GM19397 (cell line): ENCODE measurements around the gene RGL3.
"Not testable (repeated sequence)": the region's sequence is repeated elsewhere in the genome, so short reads cannot be mapped to it uniquely, and the experiment has no call there.

Source experiments
- ATAC-seq: cut with Tn5 transposase; IDR thresholded peaks from one replicate; pipeline ENCODE4 v1.9.1; 2021; ENCODE audit warnings: mild to moderate bottlenecking, moderate library complexity; ENCODE audit not compliant: unreplicated experiment

The RGL3 gene

DNA sequence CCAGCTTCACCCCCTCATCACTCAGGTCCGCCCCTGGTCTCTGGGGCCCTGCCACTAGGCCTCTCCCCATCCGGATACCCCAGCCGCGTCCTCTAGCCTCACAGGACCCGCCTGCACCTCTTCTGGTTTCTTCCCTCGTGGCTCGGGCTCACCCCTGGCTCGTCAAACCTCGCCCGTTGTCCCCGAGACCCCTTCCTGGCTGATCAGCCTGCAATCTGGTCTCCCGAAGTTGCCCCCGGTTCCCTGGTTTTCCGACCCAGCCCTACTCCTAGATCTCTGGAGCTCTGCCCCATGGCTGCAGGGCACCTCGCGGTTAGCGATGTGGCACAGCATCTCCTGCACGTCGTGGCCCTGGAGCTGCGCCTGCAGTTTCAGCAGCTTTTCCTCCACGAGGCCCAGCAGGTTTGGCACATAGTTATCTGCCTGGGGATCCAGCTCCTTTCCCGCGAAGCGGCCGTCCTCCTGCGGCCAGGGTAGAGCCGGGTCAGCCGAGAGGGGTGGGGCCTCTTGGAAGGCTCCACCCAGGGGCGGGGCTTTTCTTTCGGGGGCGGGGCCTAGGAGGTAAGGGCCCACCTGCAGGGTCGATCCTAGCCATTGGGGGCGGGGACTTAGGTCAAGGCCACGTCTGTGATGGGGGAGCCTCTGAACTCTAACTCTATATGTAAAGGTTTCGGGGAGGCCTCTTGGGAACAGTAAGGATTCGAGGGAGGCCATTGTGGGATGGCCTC lies 2.4 kb upstream of the RGL3 start:
- ATAC-seq: peak; percentile 27

DNA sequence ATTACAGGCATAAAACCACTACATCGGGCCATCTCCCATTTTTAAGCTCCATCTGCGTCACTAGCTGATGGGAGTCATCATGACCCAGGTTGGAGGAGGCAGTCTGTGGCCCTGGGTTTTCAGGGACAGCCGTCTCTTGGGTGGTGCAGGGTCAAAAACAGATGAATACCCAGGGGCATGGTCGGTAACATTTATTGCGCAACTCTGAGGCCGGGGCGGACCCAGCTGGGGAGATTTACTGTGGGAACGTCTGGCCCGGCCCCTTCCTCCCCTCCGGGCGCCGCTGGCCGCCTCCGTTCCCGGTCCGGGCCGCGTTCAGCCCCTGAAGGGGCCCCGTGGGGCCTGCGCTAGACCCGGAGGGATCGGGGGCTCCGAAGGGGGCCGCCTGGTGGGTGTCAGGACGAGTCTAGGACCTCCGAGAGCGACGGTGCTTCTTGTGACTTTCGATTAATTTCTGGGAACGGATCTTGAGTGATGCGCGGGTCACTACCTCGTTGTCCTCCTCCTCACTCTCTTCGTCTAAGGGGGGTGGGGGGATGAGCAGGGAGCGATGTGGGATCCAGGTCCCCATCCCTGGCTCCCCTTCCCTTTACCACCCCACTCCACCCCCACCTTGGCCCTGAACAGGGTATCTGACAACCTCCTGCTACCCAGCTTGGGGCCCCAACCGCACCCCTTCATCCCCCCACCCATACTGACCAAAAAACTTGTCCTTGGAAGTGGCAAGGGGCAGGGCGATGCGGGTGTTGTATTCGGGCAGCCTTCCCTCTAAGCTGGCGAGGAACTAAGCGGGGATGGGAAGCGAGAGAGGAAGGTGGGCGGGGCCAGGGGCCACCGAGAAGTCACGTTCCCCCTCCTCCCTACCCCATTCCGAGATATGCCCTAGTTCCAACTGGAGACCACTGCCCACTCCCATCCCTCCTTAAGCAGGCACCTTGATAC lies 1.6 kb upstream of the RGL3 start:
- no peak for ATAC-seq

- no peak for ATAC-seq
Measured at GRCh38 chr19:11418094-11418548, 993 bp downstream of the RGL3 start.

DNA sequence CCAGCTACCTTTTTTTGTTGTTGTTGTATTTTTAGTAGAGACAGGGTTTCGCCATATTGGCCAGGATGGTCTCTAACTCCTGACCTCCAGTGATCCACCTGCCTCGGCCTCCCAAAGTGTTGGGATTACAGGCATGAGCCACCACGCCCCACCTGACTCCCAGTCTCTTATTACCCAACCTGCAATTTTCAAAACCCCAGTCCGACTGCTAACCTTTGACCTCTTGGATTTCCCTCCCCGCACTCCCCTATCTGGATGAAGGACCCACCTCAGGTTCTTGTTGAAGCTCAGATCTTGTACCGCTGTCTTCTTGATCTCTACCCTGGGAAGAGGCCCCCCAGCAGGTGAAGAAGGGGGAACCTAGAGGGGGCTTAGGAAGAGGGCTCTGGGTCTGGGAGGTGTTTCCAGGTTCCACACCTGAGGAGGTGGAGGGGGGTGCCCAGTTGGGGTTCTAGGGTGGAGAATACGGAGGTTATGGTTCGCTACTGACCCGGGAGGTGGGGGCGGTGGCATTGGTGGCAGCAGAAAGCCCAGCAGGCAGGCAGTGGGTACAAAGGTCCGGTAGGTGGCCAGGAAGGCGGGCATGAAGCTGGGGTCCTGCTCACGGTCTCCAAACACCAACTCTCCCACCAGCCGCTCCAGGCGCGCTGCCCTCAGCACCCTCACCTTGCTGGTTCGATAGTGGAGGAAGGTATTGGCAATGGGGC lies 2.6 kb downstream of the RGL3 start:
- ATAC-seq: no peak

DNA sequence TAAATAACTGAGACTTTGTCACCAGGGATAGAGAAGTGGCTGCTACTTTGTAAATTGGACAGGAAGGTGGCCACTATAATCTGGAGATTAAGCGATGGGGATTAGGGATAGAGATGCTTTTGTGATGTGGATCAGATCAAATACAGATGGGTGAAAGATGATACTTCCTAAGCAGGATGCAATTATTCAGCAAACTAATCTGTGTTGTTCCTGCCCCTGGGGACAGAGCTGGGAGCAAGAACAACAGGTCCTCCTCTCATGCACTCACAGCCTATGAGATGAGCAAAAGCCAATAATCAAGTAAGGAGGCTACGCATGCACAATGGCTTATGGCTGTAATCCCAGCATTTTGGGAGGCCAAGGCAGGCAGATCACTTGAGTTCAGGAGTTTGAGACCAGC lies 4.6 kb downstream of the RGL3 start:
- ATAC-seq: no peak

- no peak for ATAC-seq
Measured at GRCh38 chr19:11410682-11411081, 8.4 kb downstream of the RGL3 start.

DNA sequence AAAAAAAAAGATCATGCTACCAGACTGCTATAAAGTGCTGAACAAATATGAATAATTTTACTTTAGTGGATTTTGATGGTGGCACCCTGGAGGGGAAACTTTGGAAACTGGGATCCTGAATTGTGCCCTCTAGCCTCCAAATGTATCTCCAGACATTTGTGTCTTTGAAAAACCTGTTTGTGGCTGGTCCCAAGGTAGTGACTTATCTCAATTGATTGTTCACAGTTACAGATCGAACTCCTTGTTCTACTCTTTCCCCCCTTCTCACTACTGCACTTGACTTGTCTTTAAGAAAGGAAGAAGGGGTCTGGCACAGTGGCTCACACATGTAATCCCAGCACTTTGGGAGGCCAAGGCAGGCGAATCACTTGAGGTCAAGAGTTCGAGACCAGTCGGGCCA lies 10.5 kb downstream of the RGL3 start:
- no peak for ATAC-seq

- not testable (repeated sequence) for ATAC-seq
Measured at GRCh38 chr19:11406703-11407236, 12.3 kb downstream of the RGL3 start.

- no peak for ATAC-seq
Measured at GRCh38 chr19:11405846-11406643, 13.1 kb downstream of the RGL3 start.

DNA sequence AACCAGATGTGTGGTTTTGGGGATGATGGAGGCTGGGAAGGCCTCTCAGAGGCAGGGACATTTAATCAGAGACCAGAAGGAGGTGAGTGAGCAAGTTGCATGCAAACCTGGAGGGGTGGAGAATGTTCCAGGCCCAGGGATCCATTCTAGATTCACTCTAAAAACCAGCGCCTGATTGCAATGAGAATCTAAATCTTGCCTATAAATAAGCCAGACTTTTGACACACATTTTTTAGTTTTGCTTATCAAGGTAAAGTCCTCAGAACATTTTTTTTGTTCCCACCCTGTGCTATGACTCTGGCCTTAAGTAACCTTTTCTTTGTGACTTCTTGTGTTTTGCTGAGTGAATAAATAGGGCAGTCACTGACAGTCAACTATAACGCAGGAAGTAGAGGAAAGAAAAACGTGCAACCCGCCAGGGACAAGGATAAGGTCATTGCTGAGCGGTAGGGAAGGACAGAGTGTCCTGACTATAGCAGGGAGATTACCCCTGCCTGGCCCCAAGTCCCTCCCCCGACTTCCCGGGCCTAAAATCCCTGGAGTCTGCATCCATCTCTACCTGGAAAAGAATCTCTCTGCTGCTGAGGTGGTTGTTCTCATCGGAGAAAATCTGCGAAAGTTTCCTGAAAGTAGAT lies 14.4 kb downstream of the RGL3 start:
- ATAC-seq: no peak

GRCh38 chr19:11401808-11402543 lies 17.1 kb downstream of the RGL3 start:
- ATAC-seq: no peak

- no peak for ATAC-seq
Measured at GRCh38 chr19:11400798-11401197, 18.3 kb downstream of the RGL3 start.

DNA sequence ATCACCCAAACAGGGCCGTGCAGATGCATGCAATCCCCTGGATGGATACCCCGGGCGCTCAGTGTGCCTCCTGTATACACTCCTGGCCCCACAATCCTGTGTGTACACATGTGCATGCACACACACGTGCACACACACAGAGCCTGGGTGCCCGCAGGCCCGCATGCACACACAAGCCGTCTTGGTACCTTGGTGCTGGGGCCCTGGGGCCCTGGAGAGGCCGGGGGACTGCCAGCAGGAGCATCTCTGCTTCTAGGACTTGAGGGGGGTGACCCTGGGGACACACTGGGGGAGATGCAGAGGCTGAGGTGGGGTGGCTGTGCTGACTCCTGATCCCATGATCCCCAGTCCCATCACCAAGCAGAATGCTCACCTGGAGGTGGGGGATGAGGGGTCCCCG lies 19.4 kb downstream of the RGL3 start:
- no peak for ATAC-seq

- ATAC-seq: no peak
Measured at GRCh38 chr19:11397089-11397610, 22.0 kb downstream of the RGL3 start.

GRCh38 chr19:11390933-11391680 lies 28.0 kb downstream of the RGL3 start:
- ATAC-seq: no peak

- no peak for ATAC-seq
Measured at GRCh38 chr19:11390359-11390758, 28.8 kb downstream of the RGL3 start.

- ATAC-seq: no peak
Measured at GRCh38 chr19:11387162-11388034, 31.7 kb downstream of the RGL3 start.
